ENCODE data around the gene PDCL2. TPM values are rescaled to one million over a fixed set of nuclear protein-coding genes. Genes with fewer than 3 reads are reported as not detected.

The PDCL2 gene
- total RNA-seq, 1 donor from 2014 or later: not detected

DNA sequence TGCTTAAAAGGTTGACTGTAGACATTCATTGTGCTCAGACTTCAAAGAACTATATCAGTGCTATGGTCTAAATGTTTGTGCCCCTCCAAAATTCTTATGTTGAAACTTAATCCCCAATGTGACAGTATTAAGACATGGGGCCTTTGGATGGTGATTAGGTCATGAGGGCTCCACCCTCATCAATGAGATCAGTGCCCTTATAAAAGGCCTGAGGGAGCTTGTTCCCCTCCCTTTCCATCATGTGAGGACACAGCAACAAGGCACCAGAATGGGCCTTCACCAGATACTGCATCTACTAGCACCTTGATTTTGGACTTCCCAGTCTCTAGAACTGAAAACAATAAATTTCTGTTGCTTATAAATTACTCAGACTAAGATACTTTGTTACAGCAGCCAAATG is 73.6 kb downstream of the PDCL2 start:
- no peaks in the 10 kb centered on the region for H3K4me1 Mint-ChIP-seq (ENCODE audit: unreplicated experiment)
- peaks cover 13% of the 10 kb centered on the region for H3K36me3 Mint-ChIP-seq (ENCODE audit: low read depth, unreplicated experiment)
- TF ChIP-seq, protein P1, sequence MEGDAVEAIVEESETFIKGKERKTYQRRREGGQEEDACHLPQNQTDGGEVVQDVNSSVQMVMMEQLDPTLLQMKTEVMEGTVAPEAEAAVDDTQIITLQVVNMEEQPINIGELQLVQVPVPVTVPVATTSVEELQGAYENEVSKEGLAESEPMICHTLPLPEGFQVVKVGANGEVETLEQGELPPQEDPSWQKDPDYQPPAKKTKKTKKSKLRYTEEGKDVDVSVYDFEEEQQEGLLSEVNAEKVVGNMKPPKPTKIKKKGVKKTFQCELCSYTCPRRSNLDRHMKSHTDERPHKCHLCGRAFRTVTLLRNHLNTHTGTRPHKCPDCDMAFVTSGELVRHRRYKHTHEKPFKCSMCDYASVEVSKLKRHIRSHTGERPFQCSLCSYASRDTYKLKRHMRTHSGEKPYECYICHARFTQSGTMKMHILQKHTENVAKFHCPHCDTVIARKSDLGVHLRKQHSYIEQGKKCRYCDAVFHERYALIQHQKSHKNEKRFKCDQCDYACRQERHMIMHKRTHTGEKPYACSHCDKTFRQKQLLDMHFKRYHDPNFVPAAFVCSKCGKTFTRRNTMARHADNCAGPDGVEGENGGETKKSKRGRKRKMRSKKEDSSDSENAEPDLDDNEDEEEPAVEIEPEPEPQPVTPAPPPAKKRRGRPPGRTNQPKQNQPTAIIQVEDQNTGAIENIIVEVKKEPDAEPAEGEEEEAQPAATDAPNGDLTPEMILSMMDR (IDR thresholded peaks at IDR 0.05; ENCODE audit: unreplicated experiment): no peak
- H3K27me3 Mint-ChIP-seq (ENCODE audit: unreplicated experiment): no peaks in the 10 kb centered on the region
- no peak overlapping the region for H3K27ac Mint-ChIP-seq (ENCODE audit: unreplicated experiment)
- no peaks in the 10 kb centered on the region for H3K9me3 Mint-ChIP-seq (ENCODE audit: unreplicated experiment)
- DNase-seq (ENCODE audit: low spot score): no peak
- H3K4me3 Mint-ChIP-seq (ENCODE audit: unreplicated experiment): no peak overlapping the region

DNA sequence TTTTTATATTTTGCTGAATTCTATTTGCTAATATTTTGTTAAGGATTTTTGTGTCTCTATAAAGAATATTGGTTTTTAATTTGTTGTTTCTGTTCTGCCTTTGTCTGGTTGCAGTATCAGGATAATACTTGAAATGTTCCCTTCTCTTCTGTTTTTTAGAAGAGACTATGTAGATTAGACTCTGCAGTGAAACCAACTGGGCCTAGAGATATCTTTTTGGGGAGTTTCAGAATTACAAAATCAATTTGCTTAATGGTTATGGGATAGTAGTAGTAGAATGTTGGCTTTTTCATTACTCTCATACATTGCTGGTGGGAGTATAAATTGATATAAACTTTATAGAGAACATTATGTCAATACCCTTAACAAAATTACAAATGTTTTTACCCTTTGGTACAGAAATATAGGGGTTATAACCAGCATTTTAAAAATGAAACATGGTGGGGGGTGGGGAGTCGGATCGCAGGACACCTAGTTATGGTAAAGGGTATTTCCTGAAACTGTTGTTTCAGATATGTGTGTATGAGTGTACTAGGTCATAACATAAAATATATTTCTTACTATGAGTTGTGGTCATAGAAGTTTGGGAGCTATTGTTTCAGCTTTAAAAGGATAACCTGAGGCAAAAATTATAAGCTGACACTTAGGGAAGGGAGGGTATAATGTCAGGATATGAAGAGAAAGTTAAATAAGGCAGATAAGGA is 74.4 kb downstream of the PDCL2 start:
- Mint-ChIP-seq H3K27me3 (ENCODE audit: unreplicated experiment) (no peaks in the 10 kb centered on the region), H3K4me1 (ENCODE audit: unreplicated experiment) (no peaks in the 10 kb centered on the region), H3K27ac (ENCODE audit: unreplicated experiment) (no peak overlapping the region), H3K9me3 (ENCODE audit: unreplicated experiment) (no peaks in the 10 kb centered on the region), H3K36me3 (ENCODE audit: low read depth, unreplicated experiment) (peaks cover 13% of the 10 kb centered on the region), H3K4me3 (ENCODE audit: unreplicated experiment) (no peak overlapping the region)
- no peak for DNase-seq (ENCODE audit: low spot score)
- TF ChIP-seq, protein P1 (IDR thresholded peaks at IDR 0.05; ENCODE audit: unreplicated experiment): no peak

DNA sequence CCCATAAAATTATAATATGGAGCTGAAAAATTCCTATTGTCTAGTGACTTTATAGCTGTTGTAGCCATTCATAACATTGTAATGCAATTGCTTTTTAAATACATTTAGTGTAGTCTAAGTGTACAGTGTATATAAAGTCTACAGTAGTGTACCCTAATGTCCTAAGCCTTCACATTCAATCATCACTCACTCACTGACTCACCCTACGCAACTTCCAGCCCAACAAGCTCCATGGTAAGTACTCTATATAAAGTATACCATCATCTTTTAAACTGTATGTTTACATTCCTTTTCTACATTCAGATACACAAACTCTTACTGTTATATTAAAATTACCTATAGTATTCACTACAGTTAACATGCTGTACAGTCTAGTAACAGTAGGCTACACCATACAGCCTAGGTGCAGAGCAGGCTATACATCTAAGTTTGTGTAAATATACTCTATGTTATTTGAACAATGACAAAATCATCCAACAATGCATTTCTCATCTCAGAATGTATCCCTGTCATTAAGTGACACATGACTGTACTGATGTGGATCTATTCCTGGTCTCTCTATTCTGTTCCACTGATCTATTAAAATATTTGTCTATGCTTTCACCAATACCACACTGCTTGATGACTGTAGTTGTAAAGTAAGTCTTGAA is 79.0 kb downstream of the PDCL2 start:
- H3K27me3 Mint-ChIP-seq (ENCODE audit: unreplicated experiment): no peaks in the 10 kb centered on the region
- TF ChIP-seq, protein P1 (IDR thresholded peaks at IDR 0.05; ENCODE audit: unreplicated experiment): no peak
- no peak overlapping the region for H3K4me3 Mint-ChIP-seq (ENCODE audit: unreplicated experiment)
- H3K27ac Mint-ChIP-seq (ENCODE audit: unreplicated experiment): no peak overlapping the region
- peaks cover 12% of the 10 kb centered on the region for H3K4me1 Mint-ChIP-seq (ENCODE audit: unreplicated experiment)
- DNase-seq (ENCODE audit: low spot score): no peak
- H3K9me3 Mint-ChIP-seq (ENCODE audit: unreplicated experiment): no peaks in the 10 kb centered on the region
- H3K36me3 Mint-ChIP-seq (ENCODE audit: low read depth, unreplicated experiment): peaks cover 3% of the 10 kb centered on the region

DNA sequence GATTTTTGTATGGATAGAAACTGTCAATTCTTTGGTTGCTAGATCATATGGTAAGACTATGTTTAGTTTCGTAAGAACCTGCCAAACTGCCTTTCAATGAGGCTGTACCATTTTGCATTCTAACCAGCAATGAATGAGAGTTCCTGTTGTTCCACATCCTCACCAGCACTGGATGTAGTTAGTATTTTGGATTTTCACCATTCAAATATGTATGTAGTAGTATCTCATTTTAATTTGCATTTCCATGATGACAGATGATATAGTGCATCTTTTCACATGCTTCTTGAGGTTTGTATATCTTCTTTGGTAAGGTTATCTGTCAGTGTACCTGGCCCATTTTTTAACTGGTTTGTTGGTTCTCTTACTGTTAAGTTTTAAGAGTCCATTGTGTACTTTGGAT is 80.0 kb downstream of the PDCL2 start:
- H3K36me3 Mint-ChIP-seq (ENCODE audit: low read depth, unreplicated experiment): peaks cover 2% of the 10 kb centered on the region
- H3K9me3 Mint-ChIP-seq (ENCODE audit: unreplicated experiment): no peaks in the 10 kb centered on the region
- TF ChIP-seq, protein P1 (IDR thresholded peaks at IDR 0.05; ENCODE audit: unreplicated experiment): no peak
- no peak overlapping the region for H3K4me3 Mint-ChIP-seq (ENCODE audit: unreplicated experiment)
- DNase-seq (ENCODE audit: low spot score): no peak
- no peak overlapping the region for H3K27ac Mint-ChIP-seq (ENCODE audit: unreplicated experiment)
- peaks cover 12% of the 10 kb centered on the region for H3K4me1 Mint-ChIP-seq (ENCODE audit: unreplicated experiment)
- H3K27me3 Mint-ChIP-seq (ENCODE audit: unreplicated experiment): no peaks in the 10 kb centered on the region

DNA sequence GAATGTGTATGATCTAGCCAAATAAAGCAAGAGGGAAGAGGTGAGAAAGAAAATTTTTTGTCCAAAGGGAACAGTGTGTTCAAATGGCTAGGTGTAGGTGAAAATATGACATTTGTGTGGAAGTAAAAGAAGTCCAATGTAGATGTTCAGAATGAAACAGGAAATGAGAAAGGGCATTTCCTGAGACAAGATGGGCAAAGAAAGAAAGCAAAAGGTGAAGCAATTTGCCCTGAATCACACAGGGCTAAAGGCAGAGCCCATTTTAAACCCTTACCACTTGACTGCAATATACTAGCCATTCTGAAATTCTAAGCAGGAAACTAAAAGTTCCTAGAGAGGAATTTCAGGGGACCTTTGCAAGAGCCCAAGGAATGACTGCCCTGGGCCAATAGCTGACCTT is 81.4 kb downstream of the PDCL2 start:
- peaks cover 12% of the 10 kb centered on the region for H3K4me1 Mint-ChIP-seq (ENCODE audit: unreplicated experiment)

More for the DNA sequence above, 81.4 kb downstream of the PDCL2 start:
- no peak for DNase-seq (ENCODE audit: low spot score)
- Mint-ChIP-seq H3K36me3 (ENCODE audit: low read depth, unreplicated experiment) (peaks cover 2% of the 10 kb centered on the region), H3K4me3 (ENCODE audit: unreplicated experiment) (no peak overlapping the region), H3K27ac (ENCODE audit: unreplicated experiment) (no peak overlapping the region), H3K9me3 (ENCODE audit: unreplicated experiment) (no peaks in the 10 kb centered on the region), H3K27me3 (ENCODE audit: unreplicated experiment) (no peaks in the 10 kb centered on the region)
- TF ChIP-seq, protein P1 (IDR thresholded peaks at IDR 0.05; ENCODE audit: unreplicated experiment): no peak
